Activated naive CD4-positive, alpha-beta T cell treated with anti-CD3 and anti-CD28 coated beads, Interleukin-2, amount 50 U/mL, for 72 hours (primary cell): ENCODE measurements around the gene CHPF2. TPM values are rescaled to one million over a fixed set of nuclear protein-coding genes. Genes with fewer than 3 reads are reported as not detected.

Experiments
- ATAC-seq, 2 donors: fragments of 150-1000 bp; cut with Tn5 transposase; 2 replicates each; pipeline ENCODE4 v1.10.0; 2021; ENCODE audit warnings: mild to moderate bottlenecking in 2 of 2, moderate library complexity in 2 of 2
- DNase-seq, 2 donors: peaks; one replicate each; pipeline ENCODE4 v3.0.0; 2021 to 2022; ENCODE audit warnings: low spot score in 2 of 2
- H3K27ac Mint-ChIP-seq, 2 donors: one replicate each; pipeline ENCODE4 v1.8.0; 2022; ENCODE audit warnings: mild to moderate bottlenecking in 2 of 2, mixed read lengths in 2 of 2
- H3K36me3 Mint-ChIP-seq, 2 donors: one replicate each; pipeline ENCODE4 v1.8.0; 2022; ENCODE audit warnings: mixed read lengths in 2 of 2
- H3K9me3 Mint-ChIP-seq, 2 donors: one replicate each; pipeline ENCODE4 v1.8.0; 2022; ENCODE audit warnings: mixed read lengths in 2 of 2
- total RNA-seq, 2 donors: library from RNA; stranded (reverse); gene quantifications; one replicate each; pipeline ENCODE4 v1.2.3, GENCODE V29; 2022

Gene CHPF2
- total RNA-seq, 2 donors from 2014 or later, result 26.7 to 29.3 TPM

DNA sequence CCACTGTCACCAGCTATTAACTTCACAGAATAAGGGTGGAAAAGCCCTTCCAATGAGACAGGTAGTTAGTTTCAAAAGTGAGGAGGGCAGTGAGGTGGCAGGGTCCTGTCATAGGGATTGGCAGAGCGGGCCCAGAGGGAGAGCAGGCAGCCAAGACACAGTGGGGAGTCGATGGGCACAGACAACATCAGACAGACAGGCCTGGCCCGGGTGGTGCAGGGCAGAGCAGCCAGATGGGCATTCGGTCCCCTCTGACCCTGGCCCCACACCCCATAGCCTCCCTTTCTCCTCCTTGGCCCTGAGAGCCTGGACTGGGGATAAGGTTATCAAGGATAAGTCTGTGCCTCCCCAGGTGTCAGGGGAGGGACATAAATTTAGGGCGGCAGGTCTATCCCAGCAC is 47.6 kb downstream of the CHPF2 start:
- no peak overlapping the region for H3K27ac Mint-ChIP-seq
- no peak for ATAC-seq
- no peaks in the 10 kb centered on the region for H3K36me3 Mint-ChIP-seq
- no peaks in the 10 kb centered on the region for H3K9me3 Mint-ChIP-seq
- DNase-seq, result no peak

DNA sequence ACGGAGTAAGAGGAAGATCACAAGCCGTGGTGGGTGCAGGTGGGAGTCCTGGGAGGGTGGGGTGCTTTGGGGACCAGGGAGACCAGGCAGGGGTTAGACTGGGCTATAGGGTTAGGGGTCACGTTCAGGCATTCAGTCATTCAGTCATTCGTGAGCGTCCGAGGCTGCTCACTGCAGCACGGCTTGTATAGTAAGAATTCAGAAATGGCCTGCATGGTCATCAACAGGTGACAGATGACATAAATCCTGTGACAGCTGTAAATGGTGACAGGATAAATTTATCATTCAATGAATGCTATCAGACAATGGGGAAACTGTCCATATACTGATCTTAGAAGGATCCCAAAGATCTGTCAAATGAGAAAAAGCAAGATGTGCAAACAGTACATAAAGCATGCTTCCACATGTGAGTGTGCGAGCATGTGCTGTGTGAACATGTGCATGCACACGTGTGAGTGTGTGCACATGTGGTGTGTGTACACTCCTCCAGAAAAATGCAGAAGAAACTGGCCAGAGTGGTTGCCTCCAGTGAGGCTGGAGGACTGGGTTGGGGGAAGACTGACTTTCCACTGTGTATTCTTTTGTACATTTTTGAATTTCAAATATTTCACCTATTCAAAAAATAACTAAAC is 48.2 kb downstream of the CHPF2 start:
- ATAC-seq (no peak), DNase-seq (no peak)
- H3K9me3 Mint-ChIP-seq, result no peaks in the 10 kb centered on the region
- no peaks in the 10 kb centered on the region for H3K36me3 Mint-ChIP-seq
- no peak overlapping the region for H3K27ac Mint-ChIP-seq

DNA sequence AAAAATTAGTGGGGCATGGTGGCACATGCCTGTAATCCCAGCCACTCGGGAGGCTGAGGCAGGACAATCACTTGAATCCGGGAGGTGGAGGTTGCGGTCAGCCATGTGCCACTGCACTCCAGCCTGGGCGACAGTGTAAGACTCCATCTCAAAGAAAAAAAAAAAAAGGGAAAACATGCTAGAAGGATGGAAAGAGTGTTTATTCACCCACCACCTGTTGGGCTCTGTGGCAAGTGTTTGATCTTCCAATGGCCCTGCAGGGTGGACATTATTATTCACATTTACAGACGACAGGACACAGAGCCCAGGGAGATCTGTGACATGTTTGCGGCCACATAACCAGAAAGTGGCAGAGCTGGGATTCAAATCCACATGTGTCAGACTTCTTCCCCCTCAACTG is 49.4 kb downstream of the CHPF2 start:
- DNase-seq, result no peak
- Mint-ChIP-seq H3K36me3 (no peaks in the 10 kb centered on the region), H3K9me3 (no peaks in the 10 kb centered on the region), H3K27ac (no peak overlapping the region)
- ATAC-seq, result no peak

DNA sequence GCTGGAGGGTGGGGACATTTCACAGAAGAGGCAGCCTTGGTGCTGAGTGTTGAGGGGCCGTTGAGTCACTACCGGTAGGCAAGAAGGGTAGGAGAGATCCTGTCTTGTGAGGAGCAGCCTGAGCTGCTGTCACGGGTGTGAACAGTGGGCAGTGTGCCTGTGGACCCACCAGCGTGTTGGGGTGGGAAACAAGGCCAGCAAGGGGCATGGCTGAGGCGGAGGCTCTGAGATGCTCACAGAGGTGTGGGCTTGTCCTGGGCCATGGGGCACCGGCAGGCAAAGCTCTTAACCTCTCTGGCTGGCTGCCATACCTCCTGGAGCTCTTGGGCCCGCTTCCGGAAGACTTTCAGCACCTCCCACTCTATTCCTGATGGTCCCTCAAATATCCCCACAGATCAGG is 49.8 kb downstream of the CHPF2 start:
- Mint-ChIP-seq H3K27ac (no peak overlapping the region), H3K36me3 (no peaks in the 10 kb centered on the region), H3K9me3 (no peaks in the 10 kb centered on the region)
- DNase-seq (no peak), ATAC-seq (no peak)

DNA sequence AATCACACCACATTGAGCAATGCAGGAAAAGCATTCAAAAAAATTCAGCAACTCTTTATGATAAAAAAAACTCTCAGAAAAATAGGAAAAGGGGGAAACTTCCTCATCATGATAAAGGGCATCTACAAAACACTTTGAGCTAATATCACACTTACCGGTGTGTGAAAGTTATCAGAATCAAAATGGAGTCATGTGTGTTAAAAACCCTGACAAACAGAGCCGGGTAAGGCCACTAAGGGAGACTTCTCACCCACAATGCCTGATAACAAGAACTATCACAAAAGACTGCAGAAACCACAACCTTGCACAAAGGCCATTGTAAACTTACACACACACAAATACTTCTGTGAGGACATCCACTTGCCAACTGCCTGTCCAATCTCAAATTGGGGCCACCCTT is 51.0 kb downstream of the CHPF2 start:
- ATAC-seq (no peak), DNase-seq (no peak)
- Mint-ChIP-seq H3K9me3 (no peaks in the 10 kb centered on the region), H3K36me3 (no peaks in the 10 kb centered on the region), H3K27ac (no peak overlapping the region)

DNA sequence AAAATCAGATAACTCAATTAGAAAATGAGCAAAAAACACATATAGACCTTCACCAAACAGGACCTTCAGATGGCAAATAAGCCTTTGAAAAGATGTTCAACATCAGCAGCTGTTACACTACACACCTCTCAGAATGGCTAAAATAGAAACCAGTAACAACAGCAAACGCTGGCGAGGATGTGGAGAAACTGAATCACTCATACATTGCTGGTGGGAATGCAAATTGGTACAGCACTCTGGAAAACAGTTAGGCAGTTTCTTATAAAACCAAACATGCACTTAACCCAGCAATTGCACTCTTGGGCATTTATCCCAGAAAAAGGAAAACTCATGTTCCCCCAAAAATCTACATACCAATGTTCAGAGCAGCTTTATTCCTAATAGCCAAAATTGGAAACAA is 53.9 kb downstream of the CHPF2 start:
- ATAC-seq, result peak; percentile 50 to 95
- no peaks in the 10 kb centered on the region for H3K36me3 Mint-ChIP-seq
- no peaks in the 10 kb centered on the region for H3K9me3 Mint-ChIP-seq
- no peak for DNase-seq
- no peak overlapping the region for H3K27ac Mint-ChIP-seq

Other genes with a start within 250 kb of the CHPF2 start
- gene NOS3, start 241.5 kb upstream of the CHPF2 start, total RNA-seq, result 10 to 100 TPM in 1 of 2 donors, 1 to 10 TPM in 1; 1.8 to 12.7 TPM
- 10 to 100 TPM in 1 of 2 donors, 1 to 10 TPM in 1; 1.1 to 14.9 TPM for gene ATG9B, start 208.0 kb upstream of the CHPF2 start, total RNA-seq
- 10 to 100 TPM; 42.6 to 78.3 TPM for gene ABCB8, start 204.0 kb upstream of the CHPF2 start, total RNA-seq
- gene ASIC3, start 184.0 kb upstream of the CHPF2 start, total RNA-seq, result 10 to 100 TPM in 1 of 2 donors, 1 to 10 TPM in 1; 7.6 to 19.7 TPM
- gene CDK5, start 174.6 kb upstream of the CHPF2 start, total RNA-seq, result 10 to 100 TPM; 13.0 to 19.4 TPM
- 10 to 100 TPM; 48.9 to 99.6 TPM for gene SLC4A2, start 172.9 kb upstream of the CHPF2 start, total RNA-seq
- 10 to 100 TPM; 27.0 to 62.0 TPM for gene FASTK, start 151.7 kb upstream of the CHPF2 start, total RNA-seq
- 10 to 100 TPM; 25.8 to 60.5 TPM for gene TMUB1, start 149.0 kb upstream of the CHPF2 start, total RNA-seq
- 10 to 100 TPM; 26.0 to 52.2 TPM for gene AGAP3, start 146.0 kb upstream of the CHPF2 start, total RNA-seq
- under 1 TPM in 1 of 2 donors, not detected in 1; 0.31 TPM for gene GBX1, start 64.8 kb upstream of the CHPF2 start, total RNA-seq
- gene ASB10, start 45.2 kb upstream of the CHPF2 start, total RNA-seq, result not detected
- gene H2BK1, start 22.0 kb upstream of the CHPF2 start, total RNA-seq, result 1 to 10 TPM in 1 of 2 donors, not detected in 1; 1.2 TPM
- gene ABCF2, start 5.3 kb upstream of the CHPF2 start, total RNA-seq, result 10 to 100 TPM; 23.5 to 33.6 TPM
- 1 to 10 TPM; 2.4 to 10.0 TPM for gene SMARCD3, start 16.2 kb downstream of the CHPF2 start, total RNA-seq
- gene NUB1, start 109.3 kb downstream of the CHPF2 start, total RNA-seq, result 100 to 1,000 TPM in 1 of 2 donors, 10 to 100 TPM in 1; 46.1 to 102 TPM
- not detected for gene WDR86, start 177.6 kb downstream of the CHPF2 start, total RNA-seq
- under 1 TPM in 1 of 2 donors, not detected in 1; 0.61 TPM for gene CRYGN, start 207.7 kb downstream of the CHPF2 start, total RNA-seq